Bronchial epithelial cell (primary cell): ENCODE data around the gene DEAF1. TPM values are rescaled to one million over a fixed set of nuclear protein-coding genes. Genes with fewer than 3 reads are reported as not detected.
A peak's percentile ranks its signal among the peaks of the same experiment; 100 is the strongest.

Experiments used
- DNase-seq: peaks from one replicate; pipeline ENCODE4 v3.0.0-alpha.2; 2010; ENCODE audit warnings: low read depth
- FAIRE-seq: peaks from 2 replicates; lab custom pipeline; 2011; peaks lifted over from hg19 to GRCh38; lab: Jason Lieb, UNC
- H3K27me3 ChIP-seq: 2 replicates; pipeline ENCODE4 v1.5.1; 2011; ENCODE audit warnings: low read length; ENCODE audit not compliant: control insufficient read depth, insufficient read depth
- H3K36me3 ChIP-seq: 2 replicates; pipeline ENCODE4 v1.5.1; 2011; ENCODE audit warnings: low read length; ENCODE audit not compliant: control insufficient read depth, insufficient read depth
- H3K4me3 ChIP-seq: 2 replicates; pipeline ENCODE4 v1.5.1; 2011; ENCODE audit warnings: mild to moderate bottlenecking, low read depth, low read length, control low read depth
- total RNA-seq: library from RNA; depleted of rRNA; stranded (reverse); fragments of >200 nt; gene quantifications from 2 replicates; pipeline ENCODE4 v1.2.1, GENCODE V29; 2014
- TF ChIP-seq, protein P1 (sequence below): IDR thresholded peaks from 2 replicates; pipeline ENCODE4 v1.5.1; 2011; ENCODE audit warnings: mild to moderate bottlenecking, moderate library complexity, low read length, control low read depth, inconsistent platforms; ENCODE audit not compliant: insufficient read depth, severe bottlenecking

DEAF1 gene
- total RNA-seq, 1 donor from 2014 or later: 23.4 TPM

DNA sequence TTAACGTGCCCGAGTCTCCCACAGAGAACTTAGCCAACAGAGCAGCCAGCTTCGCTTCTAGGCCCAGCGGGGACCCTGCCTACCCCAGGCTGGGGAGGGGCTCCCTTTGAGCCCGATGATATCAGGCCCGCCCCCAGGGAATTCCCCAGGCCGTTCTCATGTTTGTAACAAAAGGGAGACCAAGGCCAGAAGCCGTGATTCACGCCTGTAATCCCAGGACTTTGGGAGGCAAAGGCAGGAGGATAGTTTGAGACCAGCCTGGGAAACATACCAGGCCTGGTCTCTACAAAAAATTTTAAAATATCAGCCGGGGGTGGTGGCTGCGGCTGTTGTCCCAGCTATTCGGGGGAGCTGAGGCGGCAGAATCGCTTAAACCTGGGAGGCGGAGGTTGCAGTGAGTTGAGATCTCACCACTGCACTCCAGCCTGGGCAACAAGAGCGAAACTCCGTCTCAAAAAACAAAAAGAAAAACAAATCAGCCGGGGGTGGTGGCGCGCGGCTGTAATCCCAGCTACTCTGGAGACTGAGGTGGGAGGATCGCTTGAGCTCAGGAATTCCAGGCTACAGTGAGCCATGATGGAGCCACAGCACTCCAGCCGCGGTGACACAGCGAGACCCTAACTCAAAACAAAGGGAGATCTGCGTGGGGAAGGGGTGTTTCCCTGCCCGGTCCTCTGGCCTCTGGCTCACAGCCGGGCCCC, 56.2 kb downstream of the DEAF1 start:
- H3K36me3 ChIP-seq: peaks cover 1% of the 10 kb centered on the region
- TF ChIP-seq, protein P1, sequence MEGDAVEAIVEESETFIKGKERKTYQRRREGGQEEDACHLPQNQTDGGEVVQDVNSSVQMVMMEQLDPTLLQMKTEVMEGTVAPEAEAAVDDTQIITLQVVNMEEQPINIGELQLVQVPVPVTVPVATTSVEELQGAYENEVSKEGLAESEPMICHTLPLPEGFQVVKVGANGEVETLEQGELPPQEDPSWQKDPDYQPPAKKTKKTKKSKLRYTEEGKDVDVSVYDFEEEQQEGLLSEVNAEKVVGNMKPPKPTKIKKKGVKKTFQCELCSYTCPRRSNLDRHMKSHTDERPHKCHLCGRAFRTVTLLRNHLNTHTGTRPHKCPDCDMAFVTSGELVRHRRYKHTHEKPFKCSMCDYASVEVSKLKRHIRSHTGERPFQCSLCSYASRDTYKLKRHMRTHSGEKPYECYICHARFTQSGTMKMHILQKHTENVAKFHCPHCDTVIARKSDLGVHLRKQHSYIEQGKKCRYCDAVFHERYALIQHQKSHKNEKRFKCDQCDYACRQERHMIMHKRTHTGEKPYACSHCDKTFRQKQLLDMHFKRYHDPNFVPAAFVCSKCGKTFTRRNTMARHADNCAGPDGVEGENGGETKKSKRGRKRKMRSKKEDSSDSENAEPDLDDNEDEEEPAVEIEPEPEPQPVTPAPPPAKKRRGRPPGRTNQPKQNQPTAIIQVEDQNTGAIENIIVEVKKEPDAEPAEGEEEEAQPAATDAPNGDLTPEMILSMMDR: no peak
- no peak for FAIRE-seq
- DNase-seq: no peak
- no peak overlapping the region for H3K4me3 ChIP-seq
- peaks cover 17% of the 10 kb centered on the region for H3K27me3 ChIP-seq

DNA sequence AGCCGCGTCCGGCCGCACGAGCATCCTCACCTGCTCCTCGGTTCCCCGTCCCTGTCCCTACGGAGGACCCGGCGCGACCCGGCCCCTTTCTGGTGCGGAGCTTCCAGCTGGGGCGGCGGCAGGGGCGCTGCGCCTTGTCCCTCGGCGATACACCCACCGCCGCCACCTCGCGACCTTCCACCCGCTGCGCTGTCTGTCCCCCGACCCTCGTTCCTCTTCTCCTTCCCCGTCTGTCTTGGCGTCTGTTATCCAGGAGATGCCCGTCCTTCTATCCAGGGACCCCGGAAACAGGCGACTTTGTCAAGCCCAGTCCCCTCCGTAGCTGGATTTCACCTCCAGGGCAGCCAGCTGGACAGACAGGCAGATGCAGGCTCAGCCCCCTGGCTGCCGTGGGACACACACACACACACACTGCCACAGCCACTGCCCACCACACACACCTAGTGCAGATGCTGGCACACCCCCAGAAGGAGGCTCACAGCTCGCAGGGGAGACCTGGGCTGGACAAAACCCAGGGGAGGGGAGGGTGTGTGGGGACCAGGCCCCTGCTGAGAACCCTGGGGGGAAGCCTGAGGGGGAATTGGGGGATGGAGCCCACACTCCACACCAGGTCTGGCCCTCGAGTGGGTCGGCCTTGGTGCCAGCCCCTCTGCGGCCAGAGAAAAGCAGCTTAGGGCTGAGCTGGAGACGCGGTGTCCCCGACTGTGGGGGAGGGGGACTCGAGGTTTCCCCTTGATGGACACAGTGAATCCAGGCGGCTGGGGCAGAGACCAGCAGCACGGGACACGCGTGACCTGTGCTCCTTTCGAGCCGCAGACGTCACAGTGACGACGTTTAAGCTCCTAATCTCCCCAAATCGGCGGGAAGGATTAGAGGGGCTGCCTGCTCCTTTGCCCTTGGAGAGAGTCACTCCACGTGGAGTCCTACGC, 57.2 kb downstream of the DEAF1 start:
- DNase-seq (no peak), FAIRE-seq (no peak)
- TF ChIP-seq, protein P1: no peak
- peaks cover 17% of the 10 kb centered on the region for H3K27me3 ChIP-seq
- no peak overlapping the region for H3K4me3 ChIP-seq
- no peaks in the 10 kb centered on the region for H3K36me3 ChIP-seq

DNA sequence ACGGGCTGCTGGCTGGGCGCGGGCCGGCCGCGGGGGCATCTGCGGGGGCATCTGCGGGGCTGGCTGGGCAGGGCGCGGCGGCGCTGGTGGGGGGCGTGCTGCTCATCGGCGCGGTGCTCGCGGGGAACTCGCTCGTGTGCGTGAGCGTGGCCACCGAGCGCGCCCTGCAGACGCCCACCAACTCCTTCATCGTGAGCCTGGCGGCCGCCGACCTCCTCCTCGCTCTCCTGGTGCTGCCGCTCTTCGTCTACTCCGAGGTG, 57.8 kb downstream of the DEAF1 start:
- FAIRE-seq: no peak
- Histone ChIP-seq H3K36me3 (peaks cover 2% of the 10 kb centered on the region), H3K27me3 (peaks cover 17% of the 10 kb centered on the region), H3K4me3 (no peak overlapping the region)
- DNase-seq: no peak
- TF ChIP-seq, protein P1: no peak

DNA sequence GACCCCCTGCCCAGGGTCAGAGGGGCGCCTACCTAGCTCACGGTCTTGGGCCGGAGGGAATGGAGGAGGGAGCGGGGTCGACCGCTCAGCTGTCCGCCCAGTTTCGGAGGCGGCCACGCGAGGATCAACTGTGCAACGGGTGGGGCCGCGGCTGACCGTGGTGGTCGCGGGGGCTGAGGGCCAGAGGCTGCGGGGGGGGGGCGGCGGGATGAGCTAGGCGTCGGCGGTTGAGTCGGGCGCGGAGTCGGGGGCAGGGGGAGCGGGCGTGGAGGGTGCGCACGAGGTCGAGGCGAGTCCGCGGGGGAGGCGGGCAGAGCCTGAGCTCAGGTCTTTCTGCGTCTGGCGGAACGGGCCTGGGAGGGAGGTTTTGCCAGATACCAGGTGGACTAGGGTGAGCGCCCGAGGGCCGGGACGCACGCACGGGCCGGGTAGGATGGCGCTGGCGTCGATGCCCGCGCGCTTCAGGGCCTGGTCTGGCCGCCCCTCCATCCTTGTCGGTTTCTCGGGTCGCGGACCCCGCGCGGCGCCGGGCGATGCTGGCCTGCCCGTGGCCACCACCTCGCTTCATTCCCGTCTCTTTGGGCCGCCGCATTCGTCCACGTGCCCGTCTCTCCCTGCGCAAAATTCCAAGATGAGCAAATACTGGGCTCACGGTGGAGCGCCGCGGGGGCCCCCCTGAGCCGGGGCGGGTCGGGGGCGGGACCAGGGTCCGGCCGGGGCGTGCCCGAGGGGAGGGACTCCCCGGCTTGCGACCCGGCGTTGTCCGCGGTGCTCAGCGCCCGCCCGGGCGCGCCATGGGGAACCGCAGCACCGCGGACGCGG, 58.3 kb downstream of the DEAF1 start, which contains the start of gene DRD4:
DRD4 (plus strand) TSS at position 759 of the 822 bp plus-strand sequence; CDS start at position 795, 36 bp downstream.
- no peak for FAIRE-seq
- Histone ChIP-seq H3K27me3 (peaks cover 17% of the 10 kb centered on the region), H3K4me3 (no peak within 1 kb of the TSS), H3K36me3 (peaks cover 2% of the 10 kb centered on the region)
- no peak for DNase-seq
- TF ChIP-seq, protein P1: no peak

DNA sequence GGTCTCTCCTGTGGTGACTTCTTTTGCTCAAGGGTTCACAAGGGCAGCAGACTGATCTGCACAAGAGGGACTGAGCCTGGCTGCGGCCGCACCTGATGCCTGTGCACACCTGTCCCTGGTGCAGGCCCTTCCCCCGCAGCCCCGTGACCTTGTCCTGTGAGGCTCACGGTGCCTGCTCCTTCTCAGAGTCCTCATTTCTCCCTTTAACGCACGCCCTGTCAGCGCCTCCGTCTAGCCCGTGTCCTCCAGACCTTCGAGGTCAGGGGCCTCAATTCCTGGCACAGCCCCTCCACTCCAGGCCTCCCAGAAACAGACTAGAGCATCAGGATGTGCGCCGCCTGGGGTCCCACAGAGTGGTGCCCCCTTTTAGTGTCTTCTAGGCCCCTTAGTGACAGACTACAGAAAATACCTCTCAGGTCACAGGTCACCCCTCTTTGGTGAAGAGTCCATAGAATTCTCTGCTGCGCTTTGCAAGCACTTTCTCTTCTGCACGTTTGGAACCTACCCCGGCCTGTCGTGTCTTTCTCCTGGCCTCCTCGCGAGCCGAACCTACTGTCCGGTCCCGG, 59.0 kb downstream of the DEAF1 start:
- FAIRE-seq: peak; percentile 90
- peaks cover 17% of the 10 kb centered on the region for H3K27me3 ChIP-seq
- TF ChIP-seq, protein P1: no peak
- H3K36me3 ChIP-seq: peaks cover 2% of the 10 kb centered on the region
- DNase-seq: no peak
- H3K4me3 ChIP-seq: no peak overlapping the region
